Body of pancreas (tissue), 4 donors: ENCODE measurements around the gene GARIN1A. TPM values are rescaled to one million over a fixed set of nuclear protein-coding genes. Genes with fewer than 3 reads are reported as not detected.

Source experiments
- ATAC-seq: fragments of 150-250 bp; one replicate; pipeline ENCODE4 v1.9.1; 2016
- DNase-seq, 4 donors: peaks; one replicate each; pipeline ENCODE4 v3.0.0-alpha.2; 2019
- H3K27ac ChIP-seq, 4 donors: fragments of 200-600 bp; sonication (generic); 1 replicate in 3 of 4; 2 replicates in 1 of 4; pipeline versions ENCODE4 v1.5.1 to v1.6.1; 2016 to 2019; ENCODE audit warnings: mild to moderate bottlenecking in 1 of 4, mixed read lengths in 1 of 4, moderate library complexity in 1 of 4
- H3K27me3 ChIP-seq, 2 donors: fragments of 200-600 bp; sonication (generic); one replicate each; pipeline ENCODE4 v1.6.0; 2016; ENCODE audit warnings: mild to moderate bottlenecking in 1 of 2
- H3K36me3 ChIP-seq, 2 donors: fragments of 200-600 bp; sonication (generic); replicated peaks in 1 of 2; 2 replicates each; pipeline ENCODE4 v1.5.1; 2016; ENCODE audit warnings: low read depth in 2 of 2; ENCODE audit not compliant: insufficient read depth in 1 of 2
- H3K4me1 ChIP-seq: fragments of 200-600 bp; sonication (generic); one replicate; pipeline ENCODE4 v1.6.0; 2016
- H3K4me3 ChIP-seq, 2 donors: fragments of 200-600 bp; sonication (generic); 1 replicate in 1 of 2; 2 replicates in 1 of 2; pipeline ENCODE4 v1.5.1; 2016 to 2019
- H3K9me3 ChIP-seq, 3 donors: fragments of 200-600 bp; sonication (generic); 1 replicate in 2 of 3; 2 replicates in 1 of 3; pipeline ENCODE4 v1.5.1; 2016
- POLR2A ChIP-seq, 3 donors: fragments of 450-650 bp; IDR thresholded peaks; one replicate each; pipeline ENCODE4 v1.6.1; 2016; ENCODE audit warnings: antibody characterized with exemption in 3 of 3, mild to moderate bottlenecking in 2 of 3
- WGBS, 2 donors: methylation state at CpG; one replicate each; pipeline ENCODE4 v1.1.5; 2017; 5-methylcytosine and 5-hydroxymethylcytosine counted together
- intact Hi-C: fragments of 100-400 bp; cut with DNase I; formaldehyde crosslinking; loops from one replicate; pipeline ENCODE4 v1.15.1; 2023
- total RNA-seq, 2 donors: library from RNA; depleted of rRNA; stranded (reverse); fragments of >200 nt; gene quantifications; one replicate each; pipeline ENCODE4 v1.1.0, GENCODE V29; 2016
- TF ChIP-seq, protein P1 (sequence below), 7 experiments: fragments of 450-650 bp in 4 of 7; fragments of 200-600 bp in 3 of 7; sonication (generic) in 3 of 7; IDR thresholded peaks; one replicate each; pipeline ENCODE4 v1.5.1; 2016 to 2019; ENCODE audit warnings: antibody characterized with exemption in 7 of 7

The GARIN1A gene
- total RNA-seq, 2 donors from 2014 or later: 0.33 to 0.52 TPM

GRCh38 chr7:128697302-128697905 lies 25.3 kb downstream of the GARIN1A start:
- WGBS, 2 donors: 5% methylated on average over 34 to 37 of the region's 37 CpGs
- Histone ChIP-seq H3K4me1 (peaks cover 6% of the 10 kb centered on the region), H3K9me3 (no peaks in the 10 kb centered on the region), H3K4me3 (no peak overlapping the region), H3K27me3 (peaks cover 0 to 12% of the 10 kb centered on the region in 2 donors), H3K36me3 (no peaks in the 10 kb centered on the region), H3K27ac (no peak overlapping the region)
- intact Hi-C loops: no loop called here
- TF ChIP-seq, protein P1, sequence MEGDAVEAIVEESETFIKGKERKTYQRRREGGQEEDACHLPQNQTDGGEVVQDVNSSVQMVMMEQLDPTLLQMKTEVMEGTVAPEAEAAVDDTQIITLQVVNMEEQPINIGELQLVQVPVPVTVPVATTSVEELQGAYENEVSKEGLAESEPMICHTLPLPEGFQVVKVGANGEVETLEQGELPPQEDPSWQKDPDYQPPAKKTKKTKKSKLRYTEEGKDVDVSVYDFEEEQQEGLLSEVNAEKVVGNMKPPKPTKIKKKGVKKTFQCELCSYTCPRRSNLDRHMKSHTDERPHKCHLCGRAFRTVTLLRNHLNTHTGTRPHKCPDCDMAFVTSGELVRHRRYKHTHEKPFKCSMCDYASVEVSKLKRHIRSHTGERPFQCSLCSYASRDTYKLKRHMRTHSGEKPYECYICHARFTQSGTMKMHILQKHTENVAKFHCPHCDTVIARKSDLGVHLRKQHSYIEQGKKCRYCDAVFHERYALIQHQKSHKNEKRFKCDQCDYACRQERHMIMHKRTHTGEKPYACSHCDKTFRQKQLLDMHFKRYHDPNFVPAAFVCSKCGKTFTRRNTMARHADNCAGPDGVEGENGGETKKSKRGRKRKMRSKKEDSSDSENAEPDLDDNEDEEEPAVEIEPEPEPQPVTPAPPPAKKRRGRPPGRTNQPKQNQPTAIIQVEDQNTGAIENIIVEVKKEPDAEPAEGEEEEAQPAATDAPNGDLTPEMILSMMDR (IDR thresholded peaks at IDR 0.05): peak in 2 of 7 experiments; percentile 8 to 12
- TF ChIP-seq POLR2A (IDR thresholded peaks at IDR 0.05): no peak
- ATAC-seq (peak; percentile 50), DNase-seq (peak in 3 of 4 donors; percentile 28 to 49 (median 41))

DNA sequence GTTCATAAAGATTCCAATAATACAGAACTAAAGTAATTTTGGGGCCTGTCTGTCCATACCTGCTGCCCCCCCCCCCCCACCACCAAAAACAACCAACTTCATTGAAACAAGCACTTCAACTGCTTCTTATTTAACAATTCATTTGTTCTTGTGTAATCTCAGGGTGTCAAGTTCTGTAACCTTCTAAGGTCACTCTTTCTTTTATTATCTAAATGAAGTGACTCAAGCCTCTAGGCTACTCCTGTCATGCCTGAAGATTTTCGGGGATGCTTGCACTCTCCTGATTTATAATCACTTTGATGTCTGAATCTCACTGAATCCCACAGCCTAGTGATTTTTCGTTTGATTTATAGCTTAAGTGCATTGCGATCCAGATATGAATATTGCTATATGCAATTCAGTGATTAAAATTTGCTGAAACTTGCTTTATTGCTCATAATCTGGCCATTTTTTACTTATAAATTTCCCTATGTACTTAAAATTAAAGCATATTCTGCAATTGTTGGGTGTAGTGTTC lies 27.2 kb downstream of the GARIN1A start:
- ATAC-seq: no peak
- Histone ChIP-seq H3K27me3 (peaks cover 0 to 12% of the 10 kb centered on the region in 2 donors), H3K4me3 (no peak overlapping the region), H3K4me1 (peaks cover 6% of the 10 kb centered on the region), H3K36me3 (no peaks in the 10 kb centered on the region), H3K9me3 (no peaks in the 10 kb centered on the region), H3K27ac (no peak overlapping the region)
- DNase-seq: no peak
- 56 to 60% methylated on average over 3 of the region's 3 CpGs for WGBS, 2 donors
- intact Hi-C loops: no loop called here
- TF ChIP-seq, protein P1 (IDR thresholded peaks at IDR 0.05): no peak
- no peak for TF ChIP-seq POLR2A (IDR thresholded peaks at IDR 0.05)

DNA sequence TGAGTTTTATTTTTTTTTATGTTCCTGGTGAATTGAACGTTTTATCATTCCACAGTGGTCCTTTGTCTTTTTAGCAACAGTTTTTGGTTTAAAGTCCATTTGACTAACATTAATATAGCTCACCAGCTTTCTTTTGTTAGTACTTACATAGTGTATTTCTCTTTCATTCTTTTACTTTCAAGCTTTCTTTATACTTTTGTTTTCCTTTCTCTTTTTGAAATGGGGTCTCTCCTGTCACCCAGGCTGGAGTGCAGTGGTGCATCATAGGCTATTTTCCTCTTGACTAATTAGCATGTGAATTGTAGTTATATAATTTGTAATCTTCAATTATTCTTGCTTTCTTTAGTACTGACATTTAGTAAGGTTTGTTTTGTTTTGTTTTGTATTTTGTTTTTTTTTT lies 27.8 kb downstream of the GARIN1A start:
- no peak for TF ChIP-seq POLR2A (IDR thresholded peaks at IDR 0.05)
- TF ChIP-seq, protein P1 (IDR thresholded peaks at IDR 0.05): no peak

DNA sequence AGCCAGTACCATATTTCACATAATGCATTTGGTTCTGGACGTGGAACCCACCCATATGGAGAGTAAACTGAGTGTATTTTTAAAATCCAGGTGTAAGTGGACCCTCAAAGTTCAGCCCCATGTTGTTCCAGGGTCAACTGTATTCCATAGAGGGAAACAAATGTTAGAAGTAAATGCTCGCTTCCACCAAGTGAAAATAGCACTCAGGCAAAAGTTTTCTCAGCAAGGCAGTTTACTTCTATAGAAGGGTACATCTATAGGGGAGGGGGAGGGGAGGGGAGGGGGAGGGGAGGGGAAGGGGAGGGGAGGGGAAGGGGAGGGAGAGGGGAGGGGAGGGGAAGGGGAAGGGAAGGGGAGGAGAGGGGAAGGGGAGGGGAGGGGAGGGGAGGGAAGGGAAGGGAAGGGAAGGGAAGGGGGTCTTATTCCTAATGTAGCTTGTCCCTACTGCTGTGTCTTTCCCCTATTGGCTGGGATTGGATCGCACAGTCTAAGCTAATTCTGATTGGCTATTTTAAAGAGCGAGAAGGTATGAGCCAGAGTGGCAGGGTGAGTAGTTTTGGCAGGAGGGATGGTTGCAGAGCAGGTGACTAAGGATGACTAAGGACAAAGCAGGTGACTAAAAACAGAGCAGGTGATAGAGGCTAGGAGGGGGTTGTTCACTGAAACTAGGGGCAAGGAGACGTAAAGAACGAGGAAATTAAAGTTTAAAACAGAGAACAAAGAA lies 29.1 kb downstream of the GARIN1A start:
- Histone ChIP-seq H3K4me3 (no peak overlapping the region), H3K36me3 (no peaks in the 10 kb centered on the region), H3K4me1 (peaks cover 6% of the 10 kb centered on the region), H3K27me3 (peaks cover 0 to 12% of the 10 kb centered on the region in 2 donors), H3K9me3 (no peaks in the 10 kb centered on the region), H3K27ac (no peak overlapping the region)
- DNase-seq (no peak), ATAC-seq (no peak)
- intact Hi-C loops: no loop called here
- TF ChIP-seq, protein P1 (IDR thresholded peaks at IDR 0.05): no peak
- no peak for TF ChIP-seq POLR2A (IDR thresholded peaks at IDR 0.05)
- WGBS, 2 donors: 68 to 70% methylated on average over 6 of the region's 6 CpGs

More for the DNA sequence above, 27.8 kb downstream of the GARIN1A start:
- no peaks in the 10 kb centered on the region for H3K36me3 ChIP-seq
- peaks cover 6% of the 10 kb centered on the region for H3K4me1 ChIP-seq
- 44 to 45% methylated on average over 1 of the region's 1 CpG for WGBS, 2 donors
- no peaks in the 10 kb centered on the region for H3K9me3 ChIP-seq
- ATAC-seq (no peak), DNase-seq (no peak)
- H3K27me3 ChIP-seq: peaks cover 0 to 12% of the 10 kb centered on the region in 2 donors
- intact Hi-C loops: no loop called here
- H3K27ac ChIP-seq: no peak overlapping the region
- H3K4me3 ChIP-seq: no peak overlapping the region
